GM12801 (cell line): ENCODE results near the gene IRAK3.

Source experiments
- TF ChIP-seq, protein P1 (sequence below): IDR thresholded peaks from one replicate; pipeline ENCODE4 v1.5.1; 2011; ENCODE audit warnings: control low read depth; ENCODE audit not compliant: insufficient read length; ENCODE audit errors: extremely low read depth

The IRAK3 gene

DNA sequence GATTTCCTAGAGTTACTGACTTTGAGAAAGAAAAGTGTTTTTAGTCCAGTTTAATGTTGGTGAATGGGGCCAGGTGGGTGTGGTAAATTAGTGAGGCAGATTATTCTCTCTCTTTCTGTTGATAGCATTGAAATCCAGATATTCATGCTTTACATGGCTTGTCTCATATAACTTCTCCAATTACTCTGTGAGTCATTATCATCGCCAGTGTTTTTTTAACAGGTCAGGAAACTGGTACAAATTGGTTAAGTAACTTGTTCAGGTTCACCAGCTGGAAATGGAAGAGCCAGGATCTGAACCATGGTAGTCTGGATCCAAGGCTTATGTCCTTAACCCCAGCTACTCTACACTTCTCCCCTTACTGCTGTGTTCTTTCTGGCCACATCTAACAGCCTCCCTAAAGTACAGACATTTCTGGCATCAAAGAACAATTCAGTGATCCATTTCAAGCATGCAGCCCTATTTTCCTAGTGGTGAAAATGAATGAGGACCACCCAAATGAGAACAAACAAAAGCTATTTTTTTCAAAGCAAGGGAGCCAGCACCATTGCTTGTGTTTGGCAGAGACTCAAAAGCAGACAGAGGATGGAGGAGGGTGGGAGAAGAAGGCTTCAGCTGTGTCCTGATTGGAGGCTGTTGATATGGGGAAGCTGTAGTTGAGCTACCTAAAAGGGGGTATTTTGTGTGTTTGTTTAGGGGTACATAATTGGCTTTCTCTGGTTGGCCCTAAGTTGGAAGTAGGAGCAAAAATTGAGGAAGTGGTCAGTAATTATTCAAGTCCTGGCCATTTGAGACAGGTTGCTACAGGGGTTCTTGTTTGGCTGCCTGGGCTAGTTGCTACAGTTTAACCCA lies 1.7 kb downstream of the IRAK3 start:
- TF ChIP-seq, protein P1, sequence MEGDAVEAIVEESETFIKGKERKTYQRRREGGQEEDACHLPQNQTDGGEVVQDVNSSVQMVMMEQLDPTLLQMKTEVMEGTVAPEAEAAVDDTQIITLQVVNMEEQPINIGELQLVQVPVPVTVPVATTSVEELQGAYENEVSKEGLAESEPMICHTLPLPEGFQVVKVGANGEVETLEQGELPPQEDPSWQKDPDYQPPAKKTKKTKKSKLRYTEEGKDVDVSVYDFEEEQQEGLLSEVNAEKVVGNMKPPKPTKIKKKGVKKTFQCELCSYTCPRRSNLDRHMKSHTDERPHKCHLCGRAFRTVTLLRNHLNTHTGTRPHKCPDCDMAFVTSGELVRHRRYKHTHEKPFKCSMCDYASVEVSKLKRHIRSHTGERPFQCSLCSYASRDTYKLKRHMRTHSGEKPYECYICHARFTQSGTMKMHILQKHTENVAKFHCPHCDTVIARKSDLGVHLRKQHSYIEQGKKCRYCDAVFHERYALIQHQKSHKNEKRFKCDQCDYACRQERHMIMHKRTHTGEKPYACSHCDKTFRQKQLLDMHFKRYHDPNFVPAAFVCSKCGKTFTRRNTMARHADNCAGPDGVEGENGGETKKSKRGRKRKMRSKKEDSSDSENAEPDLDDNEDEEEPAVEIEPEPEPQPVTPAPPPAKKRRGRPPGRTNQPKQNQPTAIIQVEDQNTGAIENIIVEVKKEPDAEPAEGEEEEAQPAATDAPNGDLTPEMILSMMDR, result no peak

GRCh38 chr12:66191547-66192126 lies 2.6 kb downstream of the IRAK3 start:
- TF ChIP-seq, protein P1, result no peak

DNA sequence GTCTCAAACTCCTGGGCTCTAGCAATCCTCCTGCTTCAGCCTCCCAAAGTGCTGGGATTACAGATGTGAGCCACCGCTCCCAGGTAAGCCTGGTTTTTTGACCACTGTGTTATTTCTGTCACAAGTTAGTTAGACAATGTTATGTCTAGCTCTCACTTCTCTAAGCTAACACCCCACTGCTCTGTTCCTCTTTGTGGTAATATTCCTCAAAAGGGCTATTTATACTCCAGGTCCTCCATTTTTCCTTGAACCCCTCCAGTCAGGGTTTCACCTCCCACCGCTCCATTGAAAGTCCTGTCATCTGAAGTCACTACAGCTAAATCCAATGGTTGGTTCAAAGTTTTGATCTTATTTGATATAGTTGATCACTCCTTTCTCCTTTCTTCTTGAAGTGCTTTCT lies 5.1 kb downstream of the IRAK3 start:
- TF ChIP-seq, protein P1, result no peak

DNA sequence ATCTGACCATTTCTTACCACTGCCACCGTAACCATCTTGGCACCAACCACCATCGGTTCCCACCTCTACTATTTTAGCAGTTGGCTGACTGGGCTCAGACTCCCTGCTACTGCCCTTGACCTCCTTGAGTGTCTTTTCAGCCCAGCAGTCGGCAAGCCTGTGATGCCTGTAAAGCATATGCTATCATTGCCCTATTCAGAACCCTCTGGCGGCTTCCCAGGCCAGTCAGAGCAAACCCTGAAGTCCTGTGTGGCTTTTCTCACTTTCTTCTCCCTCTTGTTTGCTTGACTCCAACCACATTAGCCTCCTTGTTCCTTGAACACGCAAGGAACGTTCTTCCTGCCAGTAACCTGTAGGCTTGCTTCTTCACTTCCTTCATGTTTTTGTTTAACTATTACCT lies 6.2 kb downstream of the IRAK3 start:
- TF ChIP-seq, protein P1, result no peak

- TF ChIP-seq, protein P1, result no peak
These were observed 7.8 kb downstream of the IRAK3 start for GRCh38 chr12:66196806-66197205.

GRCh38 chr12:66197495-66197921 lies 8.5 kb downstream of the IRAK3 start:
- TF ChIP-seq, protein P1, result no peak

DNA sequence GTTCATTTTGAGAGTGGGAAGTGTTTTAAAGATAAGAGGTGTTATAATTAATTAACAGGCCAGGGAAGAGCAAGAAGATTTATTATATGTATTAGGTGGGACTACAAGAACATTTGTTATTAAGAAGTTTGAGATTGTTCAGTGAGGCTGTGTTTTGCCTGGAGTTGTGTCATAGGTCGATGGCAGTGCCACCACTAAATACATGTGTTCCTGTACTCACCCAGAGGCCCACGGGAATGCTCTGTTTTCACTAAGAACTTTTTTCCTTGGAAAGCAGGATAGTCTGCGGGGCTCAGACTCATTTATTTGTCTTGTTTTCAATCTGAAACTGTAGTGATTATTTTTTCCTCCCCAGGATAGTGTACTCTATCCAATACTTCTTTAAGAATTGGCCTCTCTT lies 10.1 kb downstream of the IRAK3 start:
- TF ChIP-seq, protein P1, result no peak
